ENCODE measurements around the gene PRPSAP1. TPM values are rescaled to one million over a fixed set of nuclear protein-coding genes. Genes with fewer than 3 reads are reported as not detected.
A peak's percentile ranks its signal among the peaks of the same experiment; 100 is the strongest.

The PRPSAP1 gene
- total RNA-seq, 4 donors from 2014 or later: 52.4 to 82.3 (median 68.7) TPM

DNA sequence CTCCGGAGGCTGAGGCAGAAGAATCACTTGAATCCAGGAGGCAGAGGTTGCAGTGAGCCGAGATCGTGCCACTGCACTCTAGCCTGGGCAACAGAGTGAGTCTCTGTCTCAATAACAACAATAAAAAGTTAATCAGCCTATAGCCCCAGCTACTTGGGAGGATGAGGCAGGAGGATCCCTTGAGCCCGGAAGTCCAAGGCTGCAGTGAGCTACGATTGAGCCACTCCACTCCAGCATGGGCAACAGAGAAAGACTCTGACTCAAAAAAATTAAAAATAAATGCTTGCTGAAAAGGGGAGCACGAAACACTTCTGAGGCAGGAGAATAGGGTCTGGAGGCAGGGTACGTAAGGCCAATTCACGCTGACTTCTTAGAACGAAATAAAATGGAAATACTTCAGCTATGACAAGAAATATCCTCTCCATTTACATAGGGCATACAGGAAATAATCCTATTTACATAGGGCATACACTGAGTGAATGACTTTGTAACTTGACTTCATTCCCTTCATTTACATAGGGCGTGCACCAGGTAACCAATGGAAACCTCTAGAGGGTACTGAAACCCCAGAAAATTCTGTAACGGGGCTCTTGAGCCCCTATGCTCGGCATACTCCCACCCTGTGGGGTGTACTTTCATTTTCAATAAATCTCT, 3.2 kb upstream of the PRPSAP1 start:
- no peak for TF ChIP-seq POLR2A (IDR thresholded peaks at IDR 0.05)
- TF ChIP-seq, protein P1, sequence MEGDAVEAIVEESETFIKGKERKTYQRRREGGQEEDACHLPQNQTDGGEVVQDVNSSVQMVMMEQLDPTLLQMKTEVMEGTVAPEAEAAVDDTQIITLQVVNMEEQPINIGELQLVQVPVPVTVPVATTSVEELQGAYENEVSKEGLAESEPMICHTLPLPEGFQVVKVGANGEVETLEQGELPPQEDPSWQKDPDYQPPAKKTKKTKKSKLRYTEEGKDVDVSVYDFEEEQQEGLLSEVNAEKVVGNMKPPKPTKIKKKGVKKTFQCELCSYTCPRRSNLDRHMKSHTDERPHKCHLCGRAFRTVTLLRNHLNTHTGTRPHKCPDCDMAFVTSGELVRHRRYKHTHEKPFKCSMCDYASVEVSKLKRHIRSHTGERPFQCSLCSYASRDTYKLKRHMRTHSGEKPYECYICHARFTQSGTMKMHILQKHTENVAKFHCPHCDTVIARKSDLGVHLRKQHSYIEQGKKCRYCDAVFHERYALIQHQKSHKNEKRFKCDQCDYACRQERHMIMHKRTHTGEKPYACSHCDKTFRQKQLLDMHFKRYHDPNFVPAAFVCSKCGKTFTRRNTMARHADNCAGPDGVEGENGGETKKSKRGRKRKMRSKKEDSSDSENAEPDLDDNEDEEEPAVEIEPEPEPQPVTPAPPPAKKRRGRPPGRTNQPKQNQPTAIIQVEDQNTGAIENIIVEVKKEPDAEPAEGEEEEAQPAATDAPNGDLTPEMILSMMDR (IDR thresholded peaks at IDR 0.05): no peak
- no peaks in the 10 kb centered on the region for H3K9me3 ChIP-seq
- H3K36me3 ChIP-seq: no peaks in the 10 kb centered on the region
- intact Hi-C loops (cut with DNase I; ENCODE audit: low total_unique reads): no loop called here
- no peak overlapping the region for H3K4me3 ChIP-seq
- H3K27me3 ChIP-seq: no peaks in the 10 kb centered on the region
- DNase-seq: no peak
- H3K4me1 ChIP-seq: no peaks in the 10 kb centered on the region
- no peak overlapping the region for H3K27ac ChIP-seq

DNA sequence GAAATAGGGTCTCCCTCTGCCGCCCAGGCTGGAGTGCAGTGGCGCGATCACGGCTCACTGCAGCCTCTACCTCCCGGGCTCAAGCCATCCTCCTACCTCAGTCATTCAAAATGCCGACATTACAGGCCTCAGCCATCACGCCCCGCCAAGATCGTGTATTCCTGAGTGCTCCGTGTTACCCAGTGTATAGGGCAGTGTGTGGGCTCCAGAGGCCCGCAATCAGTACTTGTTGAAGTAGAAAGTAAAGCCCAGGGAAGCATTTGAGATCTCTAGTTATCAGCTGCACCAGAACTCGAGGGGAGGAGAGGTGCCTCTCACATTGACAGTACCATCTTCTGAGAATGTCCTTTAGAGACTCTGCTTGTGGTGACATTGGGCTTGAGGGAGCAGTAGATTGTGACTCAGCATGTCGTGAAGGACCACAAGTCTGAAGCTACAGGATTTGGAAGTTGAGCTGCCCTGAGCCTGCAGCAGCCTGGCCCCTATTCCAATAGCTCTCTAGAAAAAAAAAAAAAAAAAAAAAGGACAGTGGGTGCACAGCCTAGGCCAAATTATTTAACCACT, 1.1 kb upstream of the PRPSAP1 start:
- DNase-seq: no peak
- H3K4me3 ChIP-seq: no peak overlapping the region
- intact Hi-C loops (cut with DNase I; ENCODE audit: low total_unique reads): no loop called here
- H3K27me3 ChIP-seq: no peaks in the 10 kb centered on the region
- H3K4me1 ChIP-seq: no peaks in the 10 kb centered on the region
- H3K36me3 ChIP-seq: no peaks in the 10 kb centered on the region
- TF ChIP-seq, protein P1 (IDR thresholded peaks at IDR 0.05): no peak
- TF ChIP-seq POLR2A (IDR thresholded peaks at IDR 0.05): no peak
- H3K27ac ChIP-seq: no peak overlapping the region
- H3K9me3 ChIP-seq: no peaks in the 10 kb centered on the region

DNA sequence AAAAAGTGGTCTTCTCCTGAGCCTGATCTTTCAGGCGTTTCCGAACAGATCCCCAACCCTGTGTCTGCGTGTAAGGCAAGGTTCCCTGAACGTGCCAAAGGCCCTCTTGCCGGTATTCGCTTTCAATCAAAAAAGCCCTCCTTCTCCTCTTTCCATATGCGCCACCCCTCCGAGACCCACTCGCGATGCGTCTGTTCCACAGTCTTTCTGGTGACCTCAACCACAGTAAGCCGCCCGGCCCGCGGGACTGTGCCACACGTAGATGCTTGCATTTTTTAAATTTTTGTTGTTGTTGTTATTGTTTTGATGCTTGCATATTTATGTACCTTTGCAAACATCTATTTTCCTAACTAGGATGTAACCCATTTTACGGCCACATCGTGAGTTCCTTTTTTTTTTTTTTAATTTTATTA, 607 bp upstream of the PRPSAP1 start:
- TF ChIP-seq, protein P1 (IDR thresholded peaks at IDR 0.05): no peak
- TF ChIP-seq POLR2A (IDR thresholded peaks at IDR 0.05): no peak
- intact Hi-C loops (cut with DNase I; ENCODE audit: low total_unique reads): no loop called here
- Histone ChIP-seq H3K27ac (peak overlapping the region in 1 of 2 donors; percentile 70), H3K27me3 (no peaks in the 10 kb centered on the region), H3K4me1 (no peaks in the 10 kb centered on the region), H3K36me3 (no peaks in the 10 kb centered on the region), H3K4me3 (peak overlapping the region; percentile 60 to 85), H3K9me3 (no peaks in the 10 kb centered on the region)
- no peak for DNase-seq

DNA sequence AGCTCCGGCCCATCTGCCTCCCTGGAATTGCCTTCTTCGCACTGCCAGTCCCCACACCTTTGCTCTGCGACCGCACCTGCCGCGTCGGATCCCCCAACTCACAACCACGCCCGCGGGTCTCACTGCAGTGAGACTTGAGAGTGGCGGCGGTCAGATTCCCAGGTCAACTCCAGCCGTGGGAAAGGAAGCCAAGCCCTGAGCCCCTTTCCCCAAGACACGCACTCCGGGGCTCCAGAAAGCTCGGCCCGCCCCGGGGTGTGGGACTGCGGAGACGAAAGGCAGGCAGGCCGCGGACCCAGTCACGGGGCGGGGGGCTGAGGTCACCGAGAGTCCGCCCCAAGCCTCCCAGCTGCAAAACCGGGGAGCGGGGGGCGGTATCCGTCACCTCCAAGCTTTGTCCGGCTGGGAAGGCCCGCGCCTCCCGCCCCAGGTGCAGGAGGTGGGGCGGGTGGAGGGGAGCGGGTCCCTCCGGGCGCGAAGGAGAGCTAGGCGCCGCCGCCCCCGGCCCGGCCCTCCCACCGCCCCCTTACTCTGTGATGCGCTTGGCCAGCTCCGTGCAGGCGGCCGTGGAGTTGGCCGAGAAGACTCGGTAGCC, 615 bp downstream of the PRPSAP1 start:
- TF ChIP-seq POLR2A (IDR thresholded peaks at IDR 0.05): no peak
- TF ChIP-seq, protein P1 (IDR thresholded peaks at IDR 0.05): no peak
- Histone ChIP-seq H3K4me1 (no peaks in the 10 kb centered on the region), H3K36me3 (no peaks in the 10 kb centered on the region), H3K27me3 (no peaks in the 10 kb centered on the region), H3K27ac (peak overlapping the region; percentile 70 to 88), H3K9me3 (no peaks in the 10 kb centered on the region), H3K4me3 (peak overlapping the region; percentile 60 to 85)
- intact Hi-C loops (cut with DNase I; ENCODE audit: low total_unique reads): no loop called here
- no peak for DNase-seq

DNA sequence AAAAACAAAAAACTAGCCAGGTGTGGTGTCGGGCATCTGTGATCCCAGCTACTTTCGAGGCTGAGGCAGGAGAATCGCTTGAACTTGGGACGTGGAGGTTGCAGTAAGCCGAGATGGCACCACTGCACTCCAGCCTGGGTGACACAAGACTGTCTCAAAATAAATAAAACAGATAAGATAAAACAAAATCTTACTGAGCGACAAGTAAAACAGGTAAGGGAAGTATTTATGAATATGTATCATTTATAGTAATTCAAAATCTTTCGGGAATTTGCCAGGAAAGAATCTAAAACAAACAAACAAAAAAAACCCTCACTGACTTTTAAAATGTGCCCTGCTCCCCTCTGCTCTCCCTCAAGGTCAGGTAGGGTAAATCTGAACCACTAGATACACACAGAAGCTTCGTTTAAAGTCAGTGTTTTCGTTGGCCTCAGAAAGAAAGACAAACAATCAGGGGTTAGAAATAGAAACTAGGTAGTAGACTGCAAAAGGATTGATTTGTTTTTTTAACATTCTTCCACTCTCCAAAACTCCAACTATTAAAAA, 2.1 kb downstream of the PRPSAP1 start:
- TF ChIP-seq POLR2A (IDR thresholded peaks at IDR 0.05): no peak
- TF ChIP-seq, protein P1 (IDR thresholded peaks at IDR 0.05): no peak
- no peaks in the 10 kb centered on the region for H3K9me3 ChIP-seq
- no peaks in the 10 kb centered on the region for H3K36me3 ChIP-seq
- H3K27ac ChIP-seq: no peak overlapping the region
- intact Hi-C loops (cut with DNase I; ENCODE audit: low total_unique reads): no loop called here
- H3K27me3 ChIP-seq: no peaks in the 10 kb centered on the region
- DNase-seq: no peak
- H3K4me1 ChIP-seq: no peaks in the 10 kb centered on the region
- H3K4me3 ChIP-seq: no peak overlapping the region
